Hepatocyte (in vitro differentiated cells): Measurements from ENCODE around the gene OTOGL. TPM values are rescaled to one million over a fixed set of nuclear protein-coding genes. Genes with fewer than 3 reads are reported as not detected.

Experiments
- DNase-seq: peaks from one replicate; pipeline ENCODE4 v3.0.0-alpha.2; 2016; ENCODE audit warnings: low spot score
- H2AFZ ChIP-seq: fragments of 200-600 bp; sonication (generic); 2 replicates; pipeline ENCODE4 v1.6.0; 2016; ENCODE audit warnings: antibody characterized with exemption, mild to moderate bottlenecking
- H3K27ac ChIP-seq: fragments of 200-600 bp; sonication (generic); 2 replicates; pipeline ENCODE4 v1.5.1; 2016; ENCODE audit warnings: mild to moderate bottlenecking
- H3K27me3 ChIP-seq: fragments of 200-600 bp; sonication (generic); 2 replicates; pipeline ENCODE4 v1.6.1; 2016
- H3K36me3 ChIP-seq: fragments of 200-600 bp; sonication (generic); replicated peaks from 2 replicates; pipeline ENCODE4 v1.5.1; 2016; ENCODE audit warnings: low read depth; ENCODE audit not compliant: insufficient read depth
- H3K4me1 ChIP-seq: fragments of 200-600 bp; sonication (generic); 2 replicates; pipeline ENCODE4 v1.5.1; 2016; ENCODE audit warnings: mild to moderate bottlenecking, moderate library complexity; ENCODE audit not compliant: insufficient read depth
- H3K4me2 ChIP-seq: fragments of 200-600 bp; sonication (generic); 2 replicates; pipeline ENCODE4 v1.6.0; 2016
- H3K4me3 ChIP-seq: fragments of 200-600 bp; sonication (generic); 2 replicates; pipeline ENCODE4 v1.5.1; 2016; ENCODE audit warnings: mild to moderate bottlenecking
- H3K79me2 ChIP-seq: fragments of 200-600 bp; sonication (generic); 2 replicates; pipeline ENCODE4 v1.6.0; 2017; ENCODE audit warnings: mild to moderate bottlenecking
- H3K9me2 ChIP-seq: fragments of 200-600 bp; sonication (generic); replicated peaks from 2 replicates; pipeline ENCODE4 v1.6.0; 2017; ENCODE audit warnings: mild to moderate bottlenecking; ENCODE audit not compliant: insufficient read depth
- H3K9me3 ChIP-seq: fragments of 200-600 bp; sonication (generic); 2 replicates; pipeline ENCODE4 v1.5.1; 2016; ENCODE audit warnings: low read depth, mild to moderate bottlenecking
- H4K20me1 ChIP-seq: fragments of 200-600 bp; sonication (generic); 2 replicates; pipeline ENCODE4 v1.6.0; 2016; ENCODE audit warnings: mild to moderate bottlenecking; ENCODE audit not compliant: insufficient read depth, poor library complexity, severe bottlenecking
- EZH2 ChIP-seq: fragments of 200-600 bp; sonication (generic); IDR thresholded peaks from 2 replicates; pipeline ENCODE4 v1.6.1; 2016; ENCODE audit warnings: antibody characterized with exemption, mild to moderate bottlenecking, borderline replicate concordance
- EZH2phosphoT487 ChIP-seq: fragments of 200-600 bp; sonication (generic); IDR thresholded peaks from one replicate; pipeline ENCODE4 v1.6.1; 2018; ENCODE audit warnings: antibody characterized with exemption, mild to moderate bottlenecking, low read depth, moderate library complexity; ENCODE audit not compliant: unreplicated experiment, severe bottlenecking
- whole genome bisulfite sequencing: methylation state at CpG from one replicate; pipeline ENCODE4 v1.1.6; 2016; ENCODE audit warnings: low lambda C conversion rate; ENCODE audit errors: missing lambda C conversion rate; 5-methylcytosine and 5-hydroxymethylcytosine counted together
- polyA plus RNA-seq: library from polyadenylated mRNA; unstranded; fragments of >200 nt; fragmentation: Nextera tagmentation; extraction: Ambion mirVana; gene quantifications from 2 replicates; pipeline ENCODE4 v1.2.1, GENCODE V29; 2016
- total RNA-seq: library from RNA; depleted of rRNA; stranded (reverse); fragments of >200 nt; gene quantifications from 2 replicates; pipeline ENCODE4 v1.2.3, GENCODE V29; 2014
- TF ChIP-seq, protein P1 (sequence below): fragments of 200-600 bp; sonication (generic); IDR thresholded peaks from 2 replicates; pipeline ENCODE4 v1.5.1; 2016; ENCODE audit warnings: antibody characterized with exemption, mild to moderate bottlenecking; ENCODE audit not compliant: poor library complexity

OTOGL gene
- total and polyA plus RNA-seq, 2 experiments from 2014 or later: 0.33 TPM; not detected in 1

DNA sequence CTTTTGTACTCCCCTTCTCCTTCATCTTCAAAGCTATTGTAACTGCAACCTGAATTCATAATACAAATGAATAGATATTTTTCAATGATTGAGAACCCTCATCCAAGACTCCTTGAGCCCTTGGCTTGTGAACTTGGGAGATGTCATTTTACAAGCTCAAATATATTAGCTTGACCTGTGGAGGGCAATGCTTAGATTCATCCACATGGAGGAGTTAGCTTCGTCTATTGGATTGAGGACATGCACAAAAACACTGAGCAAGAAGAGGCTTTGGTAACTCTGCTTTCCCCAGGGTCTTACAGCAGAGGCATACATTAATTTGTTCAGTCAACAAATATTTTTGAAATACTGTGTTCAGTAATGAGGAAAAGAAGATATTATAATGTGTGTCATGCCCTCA is 101.1 kb downstream of the OTOGL start:
- H3K36me3 ChIP-seq: no peaks in the 10 kb centered on the region
- WGBS: 67% methylated on average over 1 of the region's 1 CpG

DNA sequence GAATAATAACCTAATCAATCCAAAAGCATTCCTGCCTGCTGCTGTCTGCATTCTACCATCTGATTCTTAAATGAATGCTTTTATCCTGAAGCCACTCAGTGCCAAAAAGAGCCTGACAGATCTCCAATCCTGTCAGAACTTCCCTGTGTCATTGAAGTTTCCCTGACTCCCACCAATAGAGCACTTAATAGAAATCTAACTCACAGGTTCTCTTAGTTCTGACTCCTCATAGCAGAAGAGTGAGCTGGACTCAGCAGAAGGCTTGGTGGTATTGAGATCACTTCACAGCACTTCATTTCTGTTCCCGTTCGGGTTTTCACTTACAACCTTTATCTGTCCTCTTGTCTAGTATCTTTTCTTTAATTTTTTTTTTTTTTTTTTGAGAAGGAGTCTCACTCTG is 102.6 kb downstream of the OTOGL start:
- WGBS: 87% methylated on average over 2 of the region's 2 CpGs
- TF ChIP-seq EZH2 (no peak), EZH2phosphoT487 (no peak)
- TF ChIP-seq, protein P1, sequence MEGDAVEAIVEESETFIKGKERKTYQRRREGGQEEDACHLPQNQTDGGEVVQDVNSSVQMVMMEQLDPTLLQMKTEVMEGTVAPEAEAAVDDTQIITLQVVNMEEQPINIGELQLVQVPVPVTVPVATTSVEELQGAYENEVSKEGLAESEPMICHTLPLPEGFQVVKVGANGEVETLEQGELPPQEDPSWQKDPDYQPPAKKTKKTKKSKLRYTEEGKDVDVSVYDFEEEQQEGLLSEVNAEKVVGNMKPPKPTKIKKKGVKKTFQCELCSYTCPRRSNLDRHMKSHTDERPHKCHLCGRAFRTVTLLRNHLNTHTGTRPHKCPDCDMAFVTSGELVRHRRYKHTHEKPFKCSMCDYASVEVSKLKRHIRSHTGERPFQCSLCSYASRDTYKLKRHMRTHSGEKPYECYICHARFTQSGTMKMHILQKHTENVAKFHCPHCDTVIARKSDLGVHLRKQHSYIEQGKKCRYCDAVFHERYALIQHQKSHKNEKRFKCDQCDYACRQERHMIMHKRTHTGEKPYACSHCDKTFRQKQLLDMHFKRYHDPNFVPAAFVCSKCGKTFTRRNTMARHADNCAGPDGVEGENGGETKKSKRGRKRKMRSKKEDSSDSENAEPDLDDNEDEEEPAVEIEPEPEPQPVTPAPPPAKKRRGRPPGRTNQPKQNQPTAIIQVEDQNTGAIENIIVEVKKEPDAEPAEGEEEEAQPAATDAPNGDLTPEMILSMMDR: no peak
- no peaks in the 10 kb centered on the region for H3K36me3 ChIP-seq
- H3K4me1 ChIP-seq: no peaks in the 10 kb centered on the region
- H3K27me3 ChIP-seq: no peaks in the 10 kb centered on the region
- H3K4me2 ChIP-seq: no peak overlapping the region
- DNase-seq: no peak
- no peak overlapping the region for H3K27ac ChIP-seq
- no peaks in the 10 kb centered on the region for H3K79me2 ChIP-seq
- H3K9me3 ChIP-seq: no peaks in the 10 kb centered on the region
- no peaks in the 10 kb centered on the region for H4K20me1 ChIP-seq
- H3K4me3 ChIP-seq: no peak overlapping the region
- no peaks in the 10 kb centered on the region for H3K9me2 ChIP-seq
- no peak overlapping the region for H2AFZ ChIP-seq

More for the DNA sequence above, 101.1 kb downstream of the OTOGL start:
- H3K4me3 ChIP-seq: no peak overlapping the region
- TF ChIP-seq, protein P1: no peak
- TF ChIP-seq EZH2: no peak
- no peak for TF ChIP-seq EZH2phosphoT487
- H3K27ac ChIP-seq: no peak overlapping the region
- no peaks in the 10 kb centered on the region for H3K79me2 ChIP-seq
- H4K20me1 ChIP-seq: no peaks in the 10 kb centered on the region
- DNase-seq: no peak
- H2AFZ ChIP-seq: no peak overlapping the region
- no peaks in the 10 kb centered on the region for H3K27me3 ChIP-seq
- H3K9me3 ChIP-seq: no peaks in the 10 kb centered on the region
- no peak overlapping the region for H3K4me2 ChIP-seq
- H3K4me1 ChIP-seq: no peaks in the 10 kb centered on the region
- no peaks in the 10 kb centered on the region for H3K9me2 ChIP-seq

GRCh38 chr12:80205960-80206359 is 106.6 kb downstream of the OTOGL start:
- Histone ChIP-seq H3K9me3 (no peaks in the 10 kb centered on the region), H3K4me2 (no peak overlapping the region), H3K9me2 (no peaks in the 10 kb centered on the region), H3K4me3 (no peak overlapping the region), H3K27me3 (no peaks in the 10 kb centered on the region), H4K20me1 (no peaks in the 10 kb centered on the region), H3K27ac (no peak overlapping the region), H3K4me1 (no peaks in the 10 kb centered on the region), H2AFZ (no peak overlapping the region), H3K36me3 (no peaks in the 10 kb centered on the region), H3K79me2 (no peaks in the 10 kb centered on the region)
- no peak for DNase-seq
- 76% methylated on average over 1 of the region's 1 CpG for WGBS
- TF ChIP-seq EZH2phosphoT487 (no peak), EZH2 (no peak)
- TF ChIP-seq, protein P1: no peak

DNA sequence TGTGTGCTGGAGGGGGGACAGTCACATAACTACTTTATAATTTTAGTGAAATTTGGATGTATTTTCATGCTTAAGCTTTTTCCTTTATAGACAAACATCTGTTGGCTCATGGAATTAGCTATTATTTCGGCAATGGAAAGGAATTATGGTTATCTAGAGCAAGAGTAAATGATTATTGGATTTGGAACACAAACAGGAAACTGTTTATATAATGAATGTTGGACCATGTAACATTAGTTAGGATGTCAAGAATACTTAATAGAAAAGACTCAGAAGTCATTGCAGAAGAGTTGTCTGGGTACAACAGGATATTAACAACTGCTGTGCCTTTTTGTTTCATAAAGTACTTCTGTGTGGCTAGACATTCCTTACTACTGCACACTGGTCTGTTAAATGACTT is 108.7 kb downstream of the OTOGL start:
- Histone ChIP-seq H4K20me1 (no peaks in the 10 kb centered on the region), H3K4me2 (no peak overlapping the region), H3K4me1 (no peaks in the 10 kb centered on the region), H3K9me2 (no peaks in the 10 kb centered on the region), H2AFZ (no peak overlapping the region), H3K9me3 (no peaks in the 10 kb centered on the region), H3K79me2 (no peaks in the 10 kb centered on the region), H3K4me3 (no peak overlapping the region), H3K27ac (no peak overlapping the region), H3K36me3 (no peaks in the 10 kb centered on the region), H3K27me3 (no peaks in the 10 kb centered on the region)
- WGBS: 55% methylated on average over 1 of the region's 1 CpG
- no peak for DNase-seq
- TF ChIP-seq, protein P1: no peak
- TF ChIP-seq EZH2phosphoT487 (no peak), EZH2 (no peak)
